MCF 10A (cell line): Measurements from ENCODE around the gene SF3B3. TPM values are rescaled to one million over a fixed set of nuclear protein-coding genes. Genes with fewer than 3 reads are reported as not detected.

Experiments
- BruUV-seq: library from RNA; stranded (reverse); fragments of 400-500 nt; replicated peaks from 2 replicates; lab custom pipeline; 2021; lab: Mats Ljungman, UMichigan
- CTCF ChIA-PET: fragments of 300-600 bp; sonication (Branson Sonifier 250); formaldehyde crosslinking; extraction: SDS; loops from one replicate; lab custom pipeline; 2021; ENCODE audit warnings: antibody characterized with exemption, inconsistent platforms; lab: Yijun Ruan, JAX
- POLR2A ChIA-PET: fragments of 300-600, 350-650 bp; sonication (Branson Sonifier 250); formaldehyde crosslinking; extraction: SDS; loops from one replicate; lab custom pipeline; 2020; ENCODE audit warnings: antibody characterized with exemption, inconsistent platforms; lab: Yijun Ruan, JAX
- DNase-seq: peaks from one replicate; pipeline ENCODE4 v3.0.0-alpha.2; 2018; ENCODE audit not compliant: unreplicated experiment
- H3K27ac Mint-ChIP-seq: one replicate; pipeline ENCODE4 v1.8.0; 2022; ENCODE audit warnings: mild to moderate bottlenecking, low read depth, mixed read lengths; ENCODE audit not compliant: unreplicated experiment
- H3K27me3 Mint-ChIP-seq: one replicate; pipeline ENCODE4 v1.8.0; 2022; ENCODE audit warnings: mixed read lengths; ENCODE audit not compliant: insufficient read depth, unreplicated experiment
- H3K36me3 Mint-ChIP-seq: one replicate; pipeline ENCODE4 v1.8.0; 2022; ENCODE audit warnings: mild to moderate bottlenecking, moderate library complexity, mixed read lengths; ENCODE audit not compliant: insufficient read depth, unreplicated experiment
- H3K4me1 Mint-ChIP-seq: one replicate; pipeline ENCODE4 v1.8.0; 2022; ENCODE audit warnings: mixed read lengths; ENCODE audit not compliant: insufficient read depth, unreplicated experiment
- H3K4me3 Mint-ChIP-seq: one replicate; pipeline ENCODE4 v1.8.0; 2022; ENCODE audit warnings: mild to moderate bottlenecking, moderate library complexity, mixed read lengths; ENCODE audit not compliant: unreplicated experiment
- H3K9me3 Mint-ChIP-seq: one replicate; pipeline ENCODE4 v1.8.0; 2022; ENCODE audit warnings: mixed read lengths; ENCODE audit not compliant: unreplicated experiment
- intact Hi-C: fragments of 100-400 bp; cut with micrococcal nuclease; formaldehyde crosslinking; loops from 2 replicates; pipeline ENCODE4 v1.14.1; 2022
- total RNA-seq: library from RNA; stranded (reverse); gene quantifications from 2 replicates; pipeline ENCODE4 v1.2.3, GENCODE V29; 2022
- TF ChIP-seq, protein P1 (sequence below): fragments of 200-600 bp; IDR thresholded peaks from one replicate; pipeline ENCODE4 v1.8.0; 2022; ENCODE audit warnings: antibody characterized with exemption, mild to moderate bottlenecking; ENCODE audit not compliant: unreplicated experiment

SF3B3 gene
- total RNA-seq, 1 experiment from 2014 or later, result 309 TPM

DNA sequence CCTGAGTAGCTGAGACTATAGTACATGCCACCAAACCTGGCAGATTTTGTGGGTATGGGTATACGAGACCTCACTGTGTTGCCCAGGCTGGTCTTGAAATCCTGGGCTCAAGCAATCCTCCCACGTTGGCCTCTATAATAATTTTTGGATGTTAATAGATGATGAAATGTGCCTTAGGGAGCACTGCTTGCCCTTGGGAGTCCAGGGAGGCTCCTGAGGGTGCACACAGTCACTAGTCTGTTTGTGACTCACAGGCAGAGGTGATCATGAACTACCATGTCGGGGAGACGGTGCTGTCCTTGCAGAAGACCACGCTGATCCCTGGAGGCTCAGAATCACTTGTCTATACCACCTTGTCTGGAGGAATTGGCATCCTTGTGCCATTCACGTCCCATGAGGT lies 46.1 kb downstream of the SF3B3 start:
- ChIA-PET POLR2A (interaction anchor here (1.1 to 1.7 kb wide), 2 partner anchors 11 to 85 kb away, joined by 3 to 6 read pairs; no protein-coding TSS in a partner anchor), CTCF (interaction anchor here (0.6 kb wide), 1 partner anchor 16 kb away, joined by 3 read pairs; no protein-coding TSS in a partner anchor)
- H3K9me3 Mint-ChIP-seq, result no peaks in the 10 kb centered on the region
- no peak for DNase-seq
- no peaks in the 10 kb centered on the region for H3K27me3 Mint-ChIP-seq
- H3K4me1 Mint-ChIP-seq, result peaks cover 23% of the 10 kb centered on the region
- BruUV-seq, result no TSS peak
- H3K4me3 Mint-ChIP-seq, result no peak overlapping the region
- peaks cover 100% of the 10 kb centered on the region for H3K36me3 Mint-ChIP-seq
- no peak overlapping the region for H3K27ac Mint-ChIP-seq
- TF ChIP-seq, protein P1, sequence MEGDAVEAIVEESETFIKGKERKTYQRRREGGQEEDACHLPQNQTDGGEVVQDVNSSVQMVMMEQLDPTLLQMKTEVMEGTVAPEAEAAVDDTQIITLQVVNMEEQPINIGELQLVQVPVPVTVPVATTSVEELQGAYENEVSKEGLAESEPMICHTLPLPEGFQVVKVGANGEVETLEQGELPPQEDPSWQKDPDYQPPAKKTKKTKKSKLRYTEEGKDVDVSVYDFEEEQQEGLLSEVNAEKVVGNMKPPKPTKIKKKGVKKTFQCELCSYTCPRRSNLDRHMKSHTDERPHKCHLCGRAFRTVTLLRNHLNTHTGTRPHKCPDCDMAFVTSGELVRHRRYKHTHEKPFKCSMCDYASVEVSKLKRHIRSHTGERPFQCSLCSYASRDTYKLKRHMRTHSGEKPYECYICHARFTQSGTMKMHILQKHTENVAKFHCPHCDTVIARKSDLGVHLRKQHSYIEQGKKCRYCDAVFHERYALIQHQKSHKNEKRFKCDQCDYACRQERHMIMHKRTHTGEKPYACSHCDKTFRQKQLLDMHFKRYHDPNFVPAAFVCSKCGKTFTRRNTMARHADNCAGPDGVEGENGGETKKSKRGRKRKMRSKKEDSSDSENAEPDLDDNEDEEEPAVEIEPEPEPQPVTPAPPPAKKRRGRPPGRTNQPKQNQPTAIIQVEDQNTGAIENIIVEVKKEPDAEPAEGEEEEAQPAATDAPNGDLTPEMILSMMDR, result no peak
- intact Hi-C loops, result no loop called here

DNA sequence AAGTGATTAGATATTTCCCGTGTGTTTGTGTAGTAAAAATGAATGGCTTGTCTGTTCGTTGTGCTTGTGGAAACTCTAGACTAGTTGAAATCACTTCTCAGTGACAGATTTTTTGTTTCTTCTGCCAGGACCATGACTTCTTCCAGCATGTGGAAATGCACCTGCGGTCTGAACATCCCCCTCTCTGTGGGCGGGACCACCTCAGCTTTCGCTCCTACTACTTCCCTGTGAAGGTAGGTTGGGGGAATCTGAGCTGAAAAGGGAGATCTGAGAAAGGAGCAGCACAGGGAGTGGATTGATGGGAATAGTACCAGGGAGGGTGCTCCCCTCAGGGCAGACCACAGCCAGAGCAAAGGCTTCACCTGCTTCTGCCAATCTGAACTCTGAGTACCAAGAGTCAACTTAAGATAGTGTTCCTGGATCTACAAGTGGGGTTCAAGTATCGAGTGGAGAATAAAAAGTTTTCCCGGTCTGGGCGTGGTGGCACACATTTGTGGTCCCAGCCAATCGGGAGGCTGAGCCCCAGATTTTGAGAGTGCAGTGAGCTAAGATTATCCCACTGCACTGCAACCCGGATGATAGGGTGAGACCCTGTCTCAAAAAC lies 47.5 kb downstream of the SF3B3 start:
- ChIA-PET POLR2A (interaction anchor here (0.7 kb wide), 1 partner anchor 940 kb away, joined by 3 read pairs; no protein-coding TSS in a partner anchor), CTCF (interaction anchor here (0.6 to 1.0 kb wide), 2 partner anchors 9 to 10 kb away, joined by 3 read pairs; no protein-coding TSS in a partner anchor)
- H3K36me3 Mint-ChIP-seq, result peaks cover 100% of the 10 kb centered on the region
- H3K9me3 Mint-ChIP-seq, result no peaks in the 10 kb centered on the region
- no TSS peak for BruUV-seq
- intact Hi-C loops, result no loop called here
- H3K27ac Mint-ChIP-seq, result peak overlapping the region; percentile 70
- DNase-seq, result no peak
- H3K4me1 Mint-ChIP-seq, result peaks cover 24% of the 10 kb centered on the region
- H3K27me3 Mint-ChIP-seq, result no peaks in the 10 kb centered on the region
- no peak overlapping the region for H3K4me3 Mint-ChIP-seq
- TF ChIP-seq, protein P1, result no peak

DNA sequence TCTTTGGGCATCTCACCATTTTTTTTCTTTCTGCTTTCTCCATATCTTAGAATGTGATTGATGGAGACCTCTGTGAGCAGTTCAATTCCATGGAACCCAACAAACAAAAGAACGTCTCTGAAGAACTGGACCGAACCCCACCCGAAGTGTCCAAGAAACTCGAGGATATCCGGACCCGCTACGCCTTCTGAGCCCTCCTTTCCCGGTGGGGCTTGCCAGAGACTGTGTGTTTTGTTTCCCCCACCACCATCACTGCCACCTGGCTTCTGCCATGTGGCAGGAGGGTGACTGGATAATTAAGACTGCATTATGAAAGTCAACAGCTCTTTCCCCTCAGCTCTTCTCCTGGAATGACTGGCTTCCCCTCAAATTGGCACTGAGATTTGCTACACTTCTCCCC lies 48.0 kb downstream of the SF3B3 start:
- TF ChIP-seq, protein P1, result no peak
- peaks cover 100% of the 10 kb centered on the region for H3K36me3 Mint-ChIP-seq
- no peak for DNase-seq
- ChIA-PET POLR2A (interaction anchor here (0.7 kb wide), 1 partner anchor 941 kb away, joined by 3 read pairs; no protein-coding TSS in a partner anchor), CTCF (interaction anchor here (1.0 to 1.1 kb wide), 2 partner anchors 11 to 82 kb away, joined by 3 read pairs; no protein-coding TSS in a partner anchor)
- no peaks in the 10 kb centered on the region for H3K9me3 Mint-ChIP-seq
- H3K27me3 Mint-ChIP-seq, result no peaks in the 10 kb centered on the region
- BruUV-seq, result TSS peak; percentile 39
- intact Hi-C loops, result no loop called here
- H3K4me3 Mint-ChIP-seq, result no peak overlapping the region
- H3K27ac Mint-ChIP-seq, result peak overlapping the region; percentile 70
- H3K4me1 Mint-ChIP-seq, result peaks cover 30% of the 10 kb centered on the region
